Naive thymus-derived CD4-positive, alpha-beta T cell (primary cell): ENCODE data around the gene ASIC2. TPM values are rescaled to one million over a fixed set of nuclear protein-coding genes. Genes with fewer than 3 reads are reported as not detected.

Experiments used
- ATAC-seq: fragments of 150-1000 bp; cut with Tn5 transposase; 2 replicates; pipeline ENCODE4 v1.10.0; 2021; ENCODE audit warnings: mild to moderate bottlenecking, moderate library complexity
- CTCF ChIA-PET: fragments of 350-600 bp; sonication (Branson Sonifier 250); formaldehyde crosslinking; loops from one replicate; lab custom pipeline; 2021; ENCODE audit warnings: antibody characterized with exemption; lab: Charles Lee
- POLR2A ChIA-PET: fragments of 350-600 bp; sonication (Branson Sonifier 250); formaldehyde crosslinking; loops from one replicate; lab custom pipeline; 2021; ENCODE audit warnings: antibody characterized with exemption, inconsistent platforms; lab: Charles Lee
- DNase-seq, 9 donors: peaks; one replicate each; pipeline versions ENCODE4 v3.0.0 to v3.0.0-alpha.2; 2020 to 2022; ENCODE audit warnings: mixed read lengths in 1 of 9
- H3K27ac ChIP-seq: one replicate; pipeline ENCODE4 v1.7.0; 2013; ENCODE audit warnings: mild to moderate bottlenecking, low read depth, low read length, moderate library complexity
- H3K27me3 ChIP-seq, 2 donors: one replicate each; pipeline ENCODE4 v1.7.0; 2013; ENCODE audit warnings: low read length in 2 of 2, mild to moderate bottlenecking in 2 of 2, moderate library complexity in 2 of 2; ENCODE audit not compliant: control insufficient read depth in 2 of 2, insufficient read depth in 2 of 2
- H3K36me3 ChIP-seq, 3 experiments: 1 replicate in 2 of 3; 2 replicates in 1 of 3; pipeline ENCODE4 v1.7.0; 2013; ENCODE audit warnings: low read length in 3 of 3, mild to moderate bottlenecking in 3 of 3, moderate library complexity in 1 of 3; ENCODE audit not compliant: insufficient read depth in 3 of 3, control insufficient read depth in 2 of 3
- H3K4me1 ChIP-seq, 2 donors: one replicate each; pipeline ENCODE4 v1.7.0; 2013; ENCODE audit warnings: low read length in 2 of 2, mild to moderate bottlenecking in 2 of 2, moderate library complexity in 1 of 2; ENCODE audit not compliant: control insufficient read depth in 2 of 2, insufficient read depth in 2 of 2
- H3K4me3 ChIP-seq: 2 replicates; pipeline ENCODE4 v1.7.0; 2013; ENCODE audit warnings: mild to moderate bottlenecking, low read length
- H3K9me3 ChIP-seq, 3 experiments: 1 replicate in 2 of 3; 2 replicates in 1 of 3; pipeline ENCODE4 v1.7.0; 2013; ENCODE audit warnings: low read length in 3 of 3; ENCODE audit not compliant: control insufficient read depth in 2 of 3
- H3K27ac Mint-ChIP-seq, 9 donors: one replicate each; pipeline ENCODE4 v1.8.0; 2020 to 2022; ENCODE audit warnings: mixed read lengths in 9 of 9, mild to moderate bottlenecking in 8 of 9, moderate library complexity in 5 of 9, inconsistent platforms in 2 of 9
- H3K27me3 Mint-ChIP-seq, 5 donors: one replicate each; pipeline ENCODE4 v1.8.0; 2021 to 2022; ENCODE audit warnings: mixed read lengths in 5 of 5, mild to moderate bottlenecking in 1 of 5
- H3K36me3 Mint-ChIP-seq, 5 donors: one replicate each; pipeline ENCODE4 v1.8.0; 2020 to 2022; ENCODE audit warnings: mixed read lengths in 5 of 5, mild to moderate bottlenecking in 3 of 5, inconsistent platforms in 1 of 5
- H3K4me1 Mint-ChIP-seq, 7 donors: one replicate each; pipeline ENCODE4 v1.8.0; 2020 to 2022; ENCODE audit warnings: mixed read lengths in 7 of 7, mild to moderate bottlenecking in 3 of 7, inconsistent platforms in 1 of 7
- H3K4me3 Mint-ChIP-seq, 10 donors: one replicate each; pipeline ENCODE4 v1.8.0; 2020 to 2022; ENCODE audit warnings: mild to moderate bottlenecking in 10 of 10, mixed read lengths in 10 of 10, moderate library complexity in 6 of 10, inconsistent platforms in 2 of 10
- H3K9me3 Mint-ChIP-seq, 11 donors: one replicate each; pipeline ENCODE4 v1.8.0; 2020 to 2022; ENCODE audit warnings: mixed read lengths in 11 of 11, mild to moderate bottlenecking in 4 of 11, inconsistent platforms in 1 of 11, moderate library complexity in 1 of 11
- intact Hi-C, 2 donors: fragments of 100-400 bp; cut with micrococcal nuclease; formaldehyde crosslinking; loops; one replicate each; pipeline ENCODE4 v1.15.1; 2023
- polyA plus RNA-seq, 2 donors: library from polyadenylated mRNA; unstranded; fragments of 300-500 nt; fragmentation: Illumina TruSeq; gene quantifications; one replicate each; pipeline ENCODE4 v1.2.3, GENCODE V29; 2021
- total RNA-seq, 6 experiments: library from RNA in 5 of 6; stranded (reverse) in 5 of 6; gene quantifications; 1 replicate in 5 of 6; 2 replicates in 1 of 6; pipeline ENCODE4 v1.2.3 and lab custom pipeline; 2021 to 2026

ASIC2 gene
- total and polyA plus RNA-seq, 7 experiments from 2014 or later: not detected

DNA sequence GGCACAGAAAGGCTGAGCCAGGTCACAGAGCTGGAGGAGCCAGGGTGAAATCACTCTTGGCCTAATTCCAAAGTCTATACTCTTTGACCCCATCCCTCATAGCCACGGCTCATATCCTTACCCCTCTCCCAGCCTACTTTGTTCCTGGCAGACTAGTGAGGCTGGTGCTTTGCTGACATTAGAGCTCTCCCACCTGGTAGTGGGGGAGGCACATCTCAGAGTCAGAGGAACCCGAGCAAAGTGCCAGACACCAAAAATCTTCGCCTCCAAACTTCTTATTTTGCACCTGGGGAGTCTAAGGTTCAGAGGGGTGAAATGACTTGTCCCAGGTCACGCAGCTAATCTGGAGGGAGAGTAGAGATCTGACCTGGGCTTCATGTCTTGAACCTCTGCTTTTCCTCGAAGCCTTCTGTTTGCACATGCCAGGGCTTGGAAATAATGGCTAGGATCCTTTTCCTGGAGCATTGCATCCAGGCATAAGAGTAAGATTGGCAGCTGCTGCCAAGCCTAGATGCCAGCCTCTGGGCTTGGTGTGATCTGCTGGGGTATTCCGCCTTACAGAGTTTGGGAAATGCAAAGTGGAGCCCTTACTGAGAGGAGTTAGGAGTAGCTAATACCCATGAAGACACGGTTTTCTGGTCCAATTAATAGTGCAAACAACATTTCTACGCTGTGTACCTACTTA is 174.6 kb downstream of the ASIC2 start:
- no peak overlapping the region for H3K27ac Mint-ChIP-seq
- no peaks in the 10 kb centered on the region for H3K36me3 Mint-ChIP-seq
- Histone ChIP-seq H3K36me3 (no peaks in the 10 kb centered on the region), H3K9me3 (no peaks in the 10 kb centered on the region), H3K4me3 (no peak overlapping the region), H3K27ac (no peak overlapping the region), H3K27me3 (peaks cover 0 to 3% of the 10 kb centered on the region in 2 donors), H3K4me1 (no peaks in the 10 kb centered on the region)
- H3K9me3 Mint-ChIP-seq: peaks cover 0 to 3% (median 0%) of the 10 kb centered on the region in 11 donors
- CTCF ChIA-PET: no interaction called here
- DNase-seq: no peak
- no peaks in the 10 kb centered on the region for H3K4me1 Mint-ChIP-seq
- peaks cover 3 to 29% (median 23%) of the 10 kb centered on the region in 5 donors for H3K27me3 Mint-ChIP-seq
- POLR2A ChIA-PET: no interaction called here
- no peak overlapping the region for H3K4me3 Mint-ChIP-seq
- intact Hi-C loops: no loop called here
- no peak for ATAC-seq

DNA sequence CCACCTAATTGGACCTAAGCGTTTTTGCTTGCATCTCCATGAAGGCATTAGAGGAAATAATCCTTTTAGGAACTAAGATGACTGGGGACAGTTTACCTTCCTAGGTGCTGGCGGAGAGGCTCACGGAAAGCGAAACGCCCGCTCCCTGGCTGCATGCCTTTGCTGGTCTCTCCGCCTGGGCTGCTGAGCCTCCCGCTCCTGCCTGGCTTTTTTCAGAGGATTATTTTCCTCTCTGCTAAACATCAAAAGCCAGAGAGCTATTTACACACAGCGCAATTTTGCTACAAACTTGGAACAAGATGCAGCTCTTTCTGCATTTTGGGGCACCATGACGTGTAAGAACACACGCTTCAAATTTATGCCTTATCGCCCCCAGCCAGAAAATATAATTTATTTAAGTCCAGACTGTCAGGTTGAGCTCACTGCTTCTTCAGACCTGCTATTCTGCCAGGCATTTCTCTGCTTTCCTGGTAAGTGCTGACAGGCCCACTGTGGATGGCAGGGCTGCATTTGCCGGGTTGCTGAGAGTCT is 177.0 kb downstream of the ASIC2 start:
- ChIA-PET CTCF (no interaction called here), POLR2A (no interaction called here)
- DNase-seq: no peak
- peaks cover 0 to 3% of the 10 kb centered on the region in 2 donors for H3K27me3 ChIP-seq
- no peak for ATAC-seq
- Mint-ChIP-seq H3K4me1 (no peaks in the 10 kb centered on the region), H3K27me3 (peaks cover 3 to 40% (median 23%) of the 10 kb centered on the region in 5 donors), H3K36me3 (no peaks in the 10 kb centered on the region), H3K4me3 (no peak overlapping the region), H3K9me3 (peaks cover 0 to 3% (median 0%) of the 10 kb centered on the region in 11 donors), H3K27ac (no peak overlapping the region)
- no peaks in the 10 kb centered on the region for H3K9me3 ChIP-seq
- no peaks in the 10 kb centered on the region for H3K4me1 ChIP-seq
- H3K36me3 ChIP-seq: no peaks in the 10 kb centered on the region
- H3K4me3 ChIP-seq: no peak overlapping the region
- H3K27ac ChIP-seq: no peak overlapping the region
- intact Hi-C loops: no loop called here

DNA sequence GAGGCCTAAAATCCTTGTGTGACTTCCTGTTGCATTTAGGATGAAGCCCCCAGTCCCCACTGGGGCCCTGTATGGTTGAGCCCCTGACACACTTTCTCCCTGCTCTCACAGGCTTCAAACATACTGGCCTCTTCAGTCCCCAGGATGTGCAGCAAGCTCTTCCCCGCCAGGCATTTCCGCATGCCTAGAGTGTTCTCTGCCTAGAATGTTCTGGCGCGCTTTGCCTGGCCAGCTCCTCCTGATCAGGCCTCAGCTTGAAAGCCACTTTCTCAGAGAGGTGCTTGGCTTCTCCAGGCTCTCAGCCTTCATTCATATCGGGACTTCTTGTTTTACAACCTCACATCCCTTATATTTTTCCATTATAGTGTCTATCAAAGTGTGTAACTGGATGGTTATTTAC is 177.7 kb downstream of the ASIC2 start:
- H3K27ac Mint-ChIP-seq: no peak overlapping the region
- Histone ChIP-seq H3K36me3 (no peaks in the 10 kb centered on the region), H3K4me1 (no peaks in the 10 kb centered on the region), H3K4me3 (no peak overlapping the region), H3K9me3 (no peaks in the 10 kb centered on the region), H3K27ac (no peak overlapping the region), H3K27me3 (peaks cover 0 to 3% of the 10 kb centered on the region in 2 donors)
- H3K4me3 Mint-ChIP-seq: no peak overlapping the region
- POLR2A ChIA-PET: no interaction called here
- peaks cover 3 to 37% (median 28%) of the 10 kb centered on the region in 5 donors for H3K27me3 Mint-ChIP-seq
- intact Hi-C loops: no loop called here
- no peaks in the 10 kb centered on the region for H3K36me3 Mint-ChIP-seq
- DNase-seq (no peak), ATAC-seq (no peak)
- CTCF ChIA-PET: no interaction called here
- peaks cover 0 to 4% (median 0%) of the 10 kb centered on the region in 11 donors for H3K9me3 Mint-ChIP-seq
- H3K4me1 Mint-ChIP-seq: no peaks in the 10 kb centered on the region

DNA sequence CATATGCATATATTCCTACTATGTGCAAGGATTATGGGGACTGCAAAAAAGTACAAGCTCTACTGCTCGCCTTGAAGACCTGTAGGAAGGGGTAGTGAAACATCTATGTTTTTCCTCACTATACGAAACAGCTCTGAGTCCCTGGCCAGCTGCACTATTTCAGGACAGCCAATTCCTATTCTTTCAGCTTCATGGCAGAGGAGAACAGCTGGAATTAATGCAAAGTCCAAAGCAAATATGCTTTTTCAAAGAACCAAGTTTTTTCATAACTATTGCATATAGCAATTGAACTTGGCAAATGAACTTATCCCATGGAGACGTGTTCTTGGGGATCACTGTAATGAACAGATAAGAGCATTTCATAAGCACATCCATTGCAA is 179.1 kb downstream of the ASIC2 start:
- Mint-ChIP-seq H3K36me3 (no peaks in the 10 kb centered on the region), H3K4me3 (no peak overlapping the region), H3K27me3 (peaks cover 3 to 37% (median 28%) of the 10 kb centered on the region in 5 donors), H3K4me1 (no peaks in the 10 kb centered on the region), H3K27ac (no peak overlapping the region), H3K9me3 (peaks cover 0 to 4% (median 0%) of the 10 kb centered on the region in 11 donors)
- no peak overlapping the region for H3K4me3 ChIP-seq
- intact Hi-C loops: no loop called here
- no peaks in the 10 kb centered on the region for H3K36me3 ChIP-seq
- H3K4me1 ChIP-seq: no peaks in the 10 kb centered on the region
- POLR2A ChIA-PET: no interaction called here
- CTCF ChIA-PET: no interaction called here
- no peak overlapping the region for H3K27ac ChIP-seq
- ATAC-seq (no peak), DNase-seq (no peak)
- H3K27me3 ChIP-seq: peaks cover 0 to 3% of the 10 kb centered on the region in 2 donors
- no peaks in the 10 kb centered on the region for H3K9me3 ChIP-seq

DNA sequence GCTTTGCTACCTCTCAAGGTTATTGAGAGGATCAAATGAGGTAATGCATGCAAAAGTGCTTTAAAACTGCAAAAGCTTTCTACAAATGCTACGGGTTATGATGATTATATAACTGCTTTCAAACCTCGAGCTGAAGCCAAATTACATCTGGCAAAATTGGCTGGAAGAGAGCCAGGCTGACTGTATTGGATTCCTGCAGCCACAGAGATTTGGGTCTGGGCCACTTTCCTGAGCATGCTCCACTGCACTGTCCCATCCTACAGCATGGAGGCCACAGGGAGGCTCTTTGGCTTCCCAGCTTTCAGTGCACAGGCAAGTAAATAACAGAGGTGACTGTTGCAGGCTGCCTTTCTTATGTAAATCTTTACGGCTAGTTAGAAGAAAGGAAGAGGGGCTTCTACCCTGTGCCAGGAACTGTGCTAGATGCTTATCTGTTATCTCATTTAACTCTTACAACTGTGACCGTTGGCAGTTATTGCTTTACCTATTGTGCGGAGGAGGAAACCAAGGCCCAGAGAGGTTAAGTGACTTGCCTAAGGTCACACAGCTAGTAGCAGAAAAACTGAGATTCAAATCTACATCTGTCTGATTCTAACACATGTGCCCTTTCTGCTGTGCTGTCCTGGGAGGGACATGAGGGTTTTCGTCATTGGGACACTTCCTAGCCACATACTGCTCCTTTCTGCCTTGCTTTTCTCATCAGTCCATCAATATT is 179.7 kb downstream of the ASIC2 start:
- Mint-ChIP-seq H3K27ac (no peak overlapping the region), H3K4me1 (no peaks in the 10 kb centered on the region), H3K36me3 (no peaks in the 10 kb centered on the region), H3K27me3 (peaks cover 3 to 43% (median 28%) of the 10 kb centered on the region in 5 donors), H3K9me3 (peaks cover 0 to 4% (median 0%) of the 10 kb centered on the region in 11 donors), H3K4me3 (no peak overlapping the region)
- DNase-seq: no peak
- ATAC-seq: no peak
- Histone ChIP-seq H3K27ac (no peak overlapping the region), H3K4me3 (no peak overlapping the region), H3K36me3 (no peaks in the 10 kb centered on the region), H3K27me3 (no peaks in the 10 kb centered on the region), H3K4me1 (no peaks in the 10 kb centered on the region), H3K9me3 (no peaks in the 10 kb centered on the region)
- ChIA-PET CTCF (no interaction called here), POLR2A (no interaction called here)
- intact Hi-C loops: no loop called here

DNA sequence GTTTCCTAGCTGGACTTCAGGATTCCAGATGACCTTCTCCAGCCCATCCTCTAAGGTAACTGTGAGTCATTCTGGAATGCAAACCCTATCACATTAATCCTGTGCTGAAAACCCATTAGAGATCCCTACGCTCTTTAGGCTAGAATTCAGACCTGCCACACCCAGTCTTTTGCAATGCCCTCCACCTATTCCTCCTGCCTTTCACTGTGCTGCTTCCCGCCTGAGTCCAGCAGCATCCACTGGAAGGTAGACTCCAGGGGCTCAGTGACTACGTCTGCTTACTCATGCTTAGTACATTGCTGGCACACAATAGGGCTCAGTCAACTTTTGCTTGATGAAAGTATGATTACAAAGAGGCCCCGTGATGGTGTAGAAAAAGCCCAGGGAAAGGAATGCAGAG is 180.3 kb downstream of the ASIC2 start:
- H3K4me1 Mint-ChIP-seq: no peaks in the 10 kb centered on the region
- DNase-seq (no peak), ATAC-seq (no peak)
- Histone ChIP-seq H3K9me3 (no peaks in the 10 kb centered on the region), H3K27me3 (no peaks in the 10 kb centered on the region), H3K4me1 (no peaks in the 10 kb centered on the region), H3K36me3 (no peaks in the 10 kb centered on the region), H3K4me3 (no peak overlapping the region), H3K27ac (no peak overlapping the region)
- CTCF ChIA-PET: no interaction called here
- no peaks in the 10 kb centered on the region for H3K36me3 Mint-ChIP-seq
- H3K27me3 Mint-ChIP-seq: peaks cover 3 to 41% (median 28%) of the 10 kb centered on the region in 5 donors
- intact Hi-C loops: no loop called here
- no peak overlapping the region for H3K4me3 Mint-ChIP-seq
- no peak overlapping the region for H3K27ac Mint-ChIP-seq
- H3K9me3 Mint-ChIP-seq: peaks cover 0 to 4% (median 0%) of the 10 kb centered on the region in 11 donors
- POLR2A ChIA-PET: interaction anchor here (0.9 kb wide), 1 partner anchor 624 kb away, joined by 3 read pairs; no protein-coding TSS in a partner anchor
